ENCODE data around the gene SLC16A13.

DNA sequence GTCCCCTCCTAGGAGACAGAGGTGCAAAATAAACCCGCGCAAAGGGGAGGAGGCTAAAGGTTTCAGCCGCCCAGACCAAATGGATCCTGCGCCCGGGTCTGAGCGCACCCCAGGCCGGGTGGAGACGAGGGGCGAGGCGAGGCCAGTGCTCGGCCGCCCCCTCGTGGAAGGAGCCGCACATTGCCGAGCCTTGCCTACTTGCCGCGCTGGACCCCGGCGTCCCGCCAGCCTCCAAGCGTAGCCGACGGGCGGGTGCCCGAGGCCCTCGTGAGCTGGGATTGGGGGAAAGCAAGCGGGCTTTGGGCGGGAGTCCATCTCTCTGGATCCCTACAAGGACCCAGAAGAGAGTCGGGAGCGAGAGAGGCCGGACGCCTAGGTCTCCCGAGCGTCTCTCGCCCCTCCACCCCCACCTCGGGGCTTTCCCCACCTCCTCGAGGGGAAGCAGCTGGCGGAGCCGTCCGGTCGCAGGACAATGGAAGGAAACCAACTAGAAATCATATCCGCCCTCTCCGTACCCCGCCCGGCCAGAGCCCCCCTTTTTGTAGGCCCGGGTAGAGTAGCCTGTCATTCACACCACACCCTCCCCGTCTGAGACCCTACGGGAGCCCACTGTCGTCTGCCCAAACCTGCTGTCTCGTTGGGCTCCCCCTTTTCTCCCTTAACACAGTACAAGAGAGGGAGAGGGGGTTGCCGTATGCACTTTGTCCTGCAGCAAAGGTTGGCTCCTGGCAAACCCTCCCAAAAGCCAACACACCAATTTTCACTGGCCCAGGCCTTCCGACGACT, 13.6 kb upstream of the SLC16A13 start:
- TF ChIP-seq, protein P1, sequence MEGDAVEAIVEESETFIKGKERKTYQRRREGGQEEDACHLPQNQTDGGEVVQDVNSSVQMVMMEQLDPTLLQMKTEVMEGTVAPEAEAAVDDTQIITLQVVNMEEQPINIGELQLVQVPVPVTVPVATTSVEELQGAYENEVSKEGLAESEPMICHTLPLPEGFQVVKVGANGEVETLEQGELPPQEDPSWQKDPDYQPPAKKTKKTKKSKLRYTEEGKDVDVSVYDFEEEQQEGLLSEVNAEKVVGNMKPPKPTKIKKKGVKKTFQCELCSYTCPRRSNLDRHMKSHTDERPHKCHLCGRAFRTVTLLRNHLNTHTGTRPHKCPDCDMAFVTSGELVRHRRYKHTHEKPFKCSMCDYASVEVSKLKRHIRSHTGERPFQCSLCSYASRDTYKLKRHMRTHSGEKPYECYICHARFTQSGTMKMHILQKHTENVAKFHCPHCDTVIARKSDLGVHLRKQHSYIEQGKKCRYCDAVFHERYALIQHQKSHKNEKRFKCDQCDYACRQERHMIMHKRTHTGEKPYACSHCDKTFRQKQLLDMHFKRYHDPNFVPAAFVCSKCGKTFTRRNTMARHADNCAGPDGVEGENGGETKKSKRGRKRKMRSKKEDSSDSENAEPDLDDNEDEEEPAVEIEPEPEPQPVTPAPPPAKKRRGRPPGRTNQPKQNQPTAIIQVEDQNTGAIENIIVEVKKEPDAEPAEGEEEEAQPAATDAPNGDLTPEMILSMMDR (conservative IDR thresholded peaks at IDR 0.05 in 1 of 2, IDR thresholded peaks at IDR 0.05 in 1 of 2; ENCODE audit: low read depth in 1 of 2, low read length in 2 of 2): peak; percentile 66 to 74
- no peak for TF ChIP-seq EZH2 (IDR thresholded peaks at IDR 0.05; ENCODE audit: low read length, missing control alignments)
